Measurements from ENCODE around the gene ZNF621. TPM values are rescaled to one million over a fixed set of nuclear protein-coding genes. Genes with fewer than 3 reads are reported as not detected.

Gene ZNF621
- total and polyA plus RNA-seq, 2 of the 8 experiments (the other 6 are each of a cell fraction or from before 2014, with no cell fraction given) = 10.9 to 15.4 TPM

DNA sequence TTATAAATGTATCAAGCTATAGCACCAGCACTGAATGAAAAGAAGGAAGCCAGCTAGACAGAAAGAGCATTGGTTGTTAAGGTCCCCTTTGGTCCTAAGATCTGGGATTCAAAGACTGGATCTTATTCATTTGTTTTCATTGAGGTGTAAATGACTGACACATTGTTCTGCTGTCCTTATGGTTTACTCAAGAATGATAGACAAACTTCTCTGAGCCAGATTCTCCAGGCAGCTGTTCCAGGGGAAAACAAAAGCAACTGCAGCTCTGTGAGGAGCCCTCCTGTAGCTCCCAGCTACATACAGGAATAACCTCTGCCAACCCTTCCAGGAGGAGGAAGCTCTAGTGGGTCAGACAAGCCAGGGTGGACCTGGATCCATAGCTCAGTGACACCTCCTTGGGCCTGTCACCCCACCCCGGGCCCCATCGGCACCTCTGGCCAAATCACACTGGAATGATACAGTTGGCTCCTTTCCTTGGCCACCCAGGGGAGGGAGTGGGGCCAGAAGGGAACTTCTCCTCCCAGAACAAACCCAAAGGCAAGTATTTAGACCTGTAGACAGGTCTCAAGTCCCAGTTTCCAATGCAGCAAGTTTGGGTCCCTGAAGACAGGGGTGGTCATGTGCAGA lies 57.8 kb downstream of the ZNF621 start (continued):
- TF ChIP-seq, protein P1, sequence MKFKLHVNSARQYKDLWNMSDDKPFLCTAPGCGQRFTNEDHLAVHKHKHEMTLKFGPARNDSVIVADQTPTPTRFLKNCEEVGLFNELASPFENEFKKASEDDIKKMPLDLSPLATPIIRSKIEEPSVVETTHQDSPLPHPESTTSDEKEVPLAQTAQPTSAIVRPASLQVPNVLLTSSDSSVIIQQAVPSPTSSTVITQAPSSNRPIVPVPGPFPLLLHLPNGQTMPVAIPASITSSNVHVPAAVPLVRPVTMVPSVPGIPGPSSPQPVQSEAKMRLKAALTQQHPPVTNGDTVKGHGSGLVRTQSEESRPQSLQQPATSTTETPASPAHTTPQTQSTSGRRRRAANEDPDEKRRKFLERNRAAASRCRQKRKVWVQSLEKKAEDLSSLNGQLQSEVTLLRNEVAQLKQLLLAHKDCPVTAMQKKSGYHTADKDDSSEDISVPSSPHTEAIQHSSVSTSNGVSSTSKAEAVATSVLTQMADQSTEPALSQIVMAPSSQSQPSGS (IDR thresholded peaks at IDR 0.05; ENCODE audit: low read length) = no peak
- TF ChIP-seq RNF2 (IDR thresholded peaks at IDR 0.05; ENCODE audit: borderline replicate concordance, low read depth, low read length, missing control alignments, poor library complexity, severe bottlenecking) (no peak), EP300 (IDR thresholded peaks at IDR 0.05; ENCODE audit: borderline replicate concordance in 1 of 2, low read depth in 2 of 2, low read length in 2 of 2) (no peak), RFX5 (IDR thresholded peaks at IDR 0.05; ENCODE audit: borderline replicate concordance, low read depth, low read length) (no peak)

All from H1 (cell line).